ENCODE measurements around the gene FBP1. TPM values are rescaled to one million over a fixed set of nuclear protein-coding genes. Genes with fewer than 3 reads are reported as not detected.
A peak's percentile ranks its signal among the peaks of the same experiment; 100 is the strongest.

FBP1 gene
- total RNA-seq, 6 experiments from 2014 or later, result not detected

DNA sequence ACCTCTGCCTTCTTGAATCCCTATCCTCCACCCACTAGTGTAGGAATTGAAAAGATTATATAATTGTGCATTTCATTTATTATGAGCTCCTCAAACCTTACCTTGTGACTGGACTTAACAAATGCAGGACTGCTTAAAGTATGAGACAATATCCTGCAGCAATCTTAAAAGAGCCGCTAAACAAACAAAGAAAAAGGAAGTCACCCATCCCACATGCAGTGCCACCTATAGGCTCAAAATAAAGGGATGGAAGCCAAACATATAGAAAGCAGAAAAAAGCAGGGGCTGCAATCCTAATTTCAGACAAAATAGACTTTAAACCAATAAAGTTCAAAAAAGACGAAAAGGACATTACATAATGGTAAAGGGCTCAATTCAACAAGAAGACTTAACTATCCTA, 75.8 kb downstream of the FBP1 start:
- H3K9me3 Mint-ChIP-seq, result no peaks in the 10 kb centered on the region
- peaks cover 14% of the 10 kb centered on the region for H3K27me3 Mint-ChIP-seq (ENCODE audit: insufficient read depth)
- H3K36me3 Mint-ChIP-seq (ENCODE audit: low read depth), result no peaks in the 10 kb centered on the region
- no peak overlapping the region for H3K4me3 Mint-ChIP-seq
- H3K4me1 Mint-ChIP-seq (ENCODE audit: low read depth), result no peaks in the 10 kb centered on the region
- H3K27ac Mint-ChIP-seq, result no peak overlapping the region
- TF ChIP-seq, protein P1, sequence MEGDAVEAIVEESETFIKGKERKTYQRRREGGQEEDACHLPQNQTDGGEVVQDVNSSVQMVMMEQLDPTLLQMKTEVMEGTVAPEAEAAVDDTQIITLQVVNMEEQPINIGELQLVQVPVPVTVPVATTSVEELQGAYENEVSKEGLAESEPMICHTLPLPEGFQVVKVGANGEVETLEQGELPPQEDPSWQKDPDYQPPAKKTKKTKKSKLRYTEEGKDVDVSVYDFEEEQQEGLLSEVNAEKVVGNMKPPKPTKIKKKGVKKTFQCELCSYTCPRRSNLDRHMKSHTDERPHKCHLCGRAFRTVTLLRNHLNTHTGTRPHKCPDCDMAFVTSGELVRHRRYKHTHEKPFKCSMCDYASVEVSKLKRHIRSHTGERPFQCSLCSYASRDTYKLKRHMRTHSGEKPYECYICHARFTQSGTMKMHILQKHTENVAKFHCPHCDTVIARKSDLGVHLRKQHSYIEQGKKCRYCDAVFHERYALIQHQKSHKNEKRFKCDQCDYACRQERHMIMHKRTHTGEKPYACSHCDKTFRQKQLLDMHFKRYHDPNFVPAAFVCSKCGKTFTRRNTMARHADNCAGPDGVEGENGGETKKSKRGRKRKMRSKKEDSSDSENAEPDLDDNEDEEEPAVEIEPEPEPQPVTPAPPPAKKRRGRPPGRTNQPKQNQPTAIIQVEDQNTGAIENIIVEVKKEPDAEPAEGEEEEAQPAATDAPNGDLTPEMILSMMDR (IDR thresholded peaks at IDR 0.05), result no peak
- DNase-seq, result no peak

DNA sequence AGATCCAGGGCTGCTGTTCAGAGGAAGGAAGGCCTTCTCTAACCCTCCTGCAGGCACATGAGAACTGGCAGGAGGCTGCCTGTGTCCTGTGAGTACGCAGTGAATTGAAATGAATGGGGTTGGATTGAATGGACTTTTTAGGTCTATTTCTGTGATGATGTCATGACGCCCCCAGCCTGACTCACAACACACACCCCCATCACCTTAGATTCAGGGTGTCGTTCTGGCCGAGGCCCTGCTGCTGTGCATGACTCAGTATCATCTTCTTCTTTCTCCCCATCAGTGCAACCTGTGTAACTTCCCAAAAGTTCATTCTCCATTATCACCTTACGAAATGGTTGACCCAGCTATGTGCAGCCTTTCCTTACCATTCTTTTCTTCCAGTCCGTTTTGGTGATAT, 79.1 kb downstream of the FBP1 start:
- no peaks in the 10 kb centered on the region for H3K36me3 Mint-ChIP-seq (ENCODE audit: low read depth)
- H3K27ac Mint-ChIP-seq, result no peak overlapping the region
- TF ChIP-seq, protein P1 (IDR thresholded peaks at IDR 0.05), result no peak
- H3K27me3 Mint-ChIP-seq (ENCODE audit: insufficient read depth), result peaks cover 2% of the 10 kb centered on the region
- no peak for DNase-seq
- peaks cover 8% of the 10 kb centered on the region for H3K4me1 Mint-ChIP-seq (ENCODE audit: low read depth)
- no peaks in the 10 kb centered on the region for H3K9me3 Mint-ChIP-seq
- no peak overlapping the region for H3K4me3 Mint-ChIP-seq

DNA sequence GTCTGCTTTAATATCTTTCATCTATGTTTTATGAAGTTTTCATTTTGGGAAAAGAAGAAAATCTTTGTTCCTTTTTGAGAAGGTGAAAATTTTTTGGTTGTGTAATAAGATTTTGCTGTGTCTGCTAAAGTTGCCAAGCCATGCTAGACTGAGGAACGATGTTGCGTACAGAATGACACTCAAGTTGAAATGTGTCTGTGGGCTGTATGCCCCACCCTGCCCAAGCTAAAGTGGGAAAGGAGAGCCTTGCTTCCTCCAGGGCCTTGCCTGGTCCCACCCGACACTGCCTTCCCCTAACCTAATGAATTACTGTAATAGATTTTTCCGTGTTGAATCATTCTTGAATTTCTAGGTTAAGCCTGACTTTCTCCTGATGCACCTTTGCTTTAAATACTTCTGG, 81.9 kb downstream of the FBP1 start:
- Mint-ChIP-seq H3K9me3 (no peaks in the 10 kb centered on the region), H3K4me3 (no peak overlapping the region), H3K27ac (no peak overlapping the region), H3K4me1 (ENCODE audit: low read depth) (peaks cover 8% of the 10 kb centered on the region), H3K27me3 (ENCODE audit: insufficient read depth) (peaks cover 4% of the 10 kb centered on the region), H3K36me3 (ENCODE audit: low read depth) (no peaks in the 10 kb centered on the region)
- TF ChIP-seq, protein P1 (IDR thresholded peaks at IDR 0.05), result no peak
- DNase-seq, result no peak

DNA sequence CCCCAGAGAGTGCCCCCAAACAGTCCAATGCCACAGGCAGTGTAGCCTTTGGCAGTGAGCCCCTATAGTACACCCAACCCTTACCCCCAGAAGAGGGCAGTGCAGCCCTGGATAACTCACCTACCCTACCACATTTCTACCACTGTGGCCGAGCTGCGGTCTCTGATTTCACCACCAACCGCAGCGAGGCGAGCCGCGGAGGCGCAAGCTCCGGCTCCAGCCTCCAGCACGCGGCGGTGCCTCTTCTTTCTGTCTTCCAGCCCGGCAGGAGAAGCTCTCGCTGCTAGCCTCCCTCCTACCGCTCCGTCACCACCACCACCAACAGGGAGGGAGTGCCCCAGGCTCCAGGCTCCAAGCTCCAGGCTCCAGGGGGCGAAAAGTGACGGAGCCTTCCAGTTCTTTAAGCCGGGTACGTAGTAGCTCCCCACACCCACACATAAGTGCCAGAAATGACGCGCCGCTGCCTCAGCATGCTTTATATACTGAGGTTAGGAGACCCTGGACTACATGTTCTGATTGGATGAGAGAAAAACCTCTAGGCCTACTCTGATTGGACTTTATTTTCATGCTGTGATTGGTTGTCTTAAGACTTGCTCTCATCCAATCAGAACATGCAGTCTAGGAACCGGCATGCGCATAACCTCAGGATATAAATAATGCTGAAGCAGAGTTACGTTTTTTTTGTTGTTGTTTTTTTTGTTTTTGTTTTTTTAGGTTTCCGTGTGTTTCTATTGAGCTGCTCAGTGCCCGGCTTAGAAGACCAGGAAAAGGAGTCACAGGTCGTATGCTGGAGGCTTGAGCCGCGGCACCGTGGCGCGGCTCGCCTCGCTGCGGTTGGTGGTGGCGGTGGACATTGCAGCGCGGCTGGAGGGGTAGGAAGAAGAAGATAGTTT, 84.6 kb downstream of the FBP1 start, which contains the start of gene PCAT7:
PCAT7 (plus strand) TSS at position 645 of the 893 bp plus-strand sequence.
- H3K27ac Mint-ChIP-seq, result no peak within 1 kb of the TSS
- peak; percentile 11 for DNase-seq

DNA sequence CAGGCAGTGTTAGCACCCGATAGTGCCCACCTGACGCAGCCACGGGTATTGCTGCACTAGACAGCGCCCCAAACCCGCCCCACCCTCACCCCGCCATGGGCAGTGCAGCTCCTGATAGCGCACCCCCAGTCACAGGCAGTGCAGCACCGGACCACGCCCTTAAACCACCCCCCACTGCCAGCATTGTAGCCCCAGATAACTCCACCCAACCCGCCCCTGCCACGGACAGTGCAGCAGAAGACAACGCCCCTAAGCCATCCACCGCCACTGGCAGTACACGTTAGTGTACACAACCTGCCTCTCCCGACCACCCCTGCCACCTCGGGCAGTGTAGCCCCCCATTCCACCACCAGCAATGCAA, 85.3 kb downstream of the FBP1 start:
- H3K9me3 Mint-ChIP-seq, result no peaks in the 10 kb centered on the region
- H3K27ac Mint-ChIP-seq, result no peak overlapping the region
- DNase-seq, result no peak
- peaks cover 2% of the 10 kb centered on the region for H3K27me3 Mint-ChIP-seq (ENCODE audit: insufficient read depth)
- TF ChIP-seq, protein P1 (IDR thresholded peaks at IDR 0.05), result no peak
- no peaks in the 10 kb centered on the region for H3K36me3 Mint-ChIP-seq (ENCODE audit: low read depth)
- no peak overlapping the region for H3K4me3 Mint-ChIP-seq
- H3K4me1 Mint-ChIP-seq (ENCODE audit: low read depth), result peaks cover 8% of the 10 kb centered on the region

More for the DNA sequence above, 84.6 kb downstream of the FBP1 start, which contains the start of gene PCAT7:
- TF ChIP-seq, protein P1 (IDR thresholded peaks at IDR 0.05), result peak; percentile 65
- Mint-ChIP-seq H3K36me3 (ENCODE audit: low read depth) (no peaks in the 10 kb centered on the region), H3K4me1 (ENCODE audit: low read depth) (peaks cover 8% of the 10 kb centered on the region), H3K4me3 (no peak within 1 kb of the TSS), H3K27me3 (ENCODE audit: insufficient read depth) (peaks cover 2% of the 10 kb centered on the region), H3K9me3 (no peaks in the 10 kb centered on the region)

Other genes starting within 250 kb of the FBP1 start
- not detected for gene PCAT7, start 84.4 kb downstream of the FBP1 start, total RNA-seq (2021; fragmentation: NEBNext Ultra II Directional; extraction: Animal tissue kit (Norgen Biotek cat#: 25700))
- not detected for gene FBP2, start 45.7 kb downstream of the FBP1 start, total RNA-seq (2021; fragmentation: NEBNext Ultra II Directional; extraction: Animal tissue kit (Norgen Biotek cat#: 25700))
- gene AOPEP, start 87.2 kb upstream of the FBP1 start, total RNA-seq (2021; fragmentation: NEBNext Ultra II Directional; extraction: Animal tissue kit (Norgen Biotek cat#: 25700)), result 10 to 100 TPM; 32.2 to 46.6 (median 36.3) TPM